Activated T-cell treated with anti-CD3 and anti-CD28 coated beads, Interleukin-2, amount 50 U/mL, for 4 hours (primary cell): Measurements from ENCODE around the gene SCN1B. TPM values are rescaled to one million over a fixed set of nuclear protein-coding genes. Genes with fewer than 3 reads are reported as not detected.
"Not testable (repeated sequence)": the region's sequence is repeated elsewhere in the genome, so short reads cannot be mapped to it uniquely, and the experiment has no call there.

Experiments used
- ATAC-seq, 2 donors: fragments of 200-7000 bp; cut with Tn5 transposase; one replicate each; pipeline ENCODE4 v1.10.0; 2021
- DNase-seq: peaks from one replicate; pipeline ENCODE4 v3.0.0-alpha.2; 2020
- H3K27me3 Mint-ChIP-seq: one replicate; pipeline ENCODE4 v1.8.0; 2021; ENCODE audit warnings: low read depth, mixed read lengths
- H3K36me3 Mint-ChIP-seq: one replicate; pipeline ENCODE4 v1.8.0; 2022; ENCODE audit warnings: mixed read lengths; ENCODE audit not compliant: insufficient read depth
- H3K4me1 Mint-ChIP-seq: one replicate; pipeline ENCODE4 v1.8.0; 2021; ENCODE audit warnings: low read depth, mixed read lengths
- H3K4me3 Mint-ChIP-seq: one replicate; pipeline ENCODE4 v1.8.0; 2021; ENCODE audit warnings: mild to moderate bottlenecking, moderate library complexity, mixed read lengths
- H3K9me3 Mint-ChIP-seq: one replicate; pipeline ENCODE4 v1.8.0; 2021; ENCODE audit warnings: mixed read lengths
- total RNA-seq, 3 donors: library from RNA; stranded (reverse); gene quantifications; one replicate each; pipeline ENCODE4 v1.2.1, GENCODE V29; 2021

SCN1B gene
- total RNA-seq, 3 donors from 2014 or later, result 1.1 to 2.3 (median 1.2) TPM

DNA sequence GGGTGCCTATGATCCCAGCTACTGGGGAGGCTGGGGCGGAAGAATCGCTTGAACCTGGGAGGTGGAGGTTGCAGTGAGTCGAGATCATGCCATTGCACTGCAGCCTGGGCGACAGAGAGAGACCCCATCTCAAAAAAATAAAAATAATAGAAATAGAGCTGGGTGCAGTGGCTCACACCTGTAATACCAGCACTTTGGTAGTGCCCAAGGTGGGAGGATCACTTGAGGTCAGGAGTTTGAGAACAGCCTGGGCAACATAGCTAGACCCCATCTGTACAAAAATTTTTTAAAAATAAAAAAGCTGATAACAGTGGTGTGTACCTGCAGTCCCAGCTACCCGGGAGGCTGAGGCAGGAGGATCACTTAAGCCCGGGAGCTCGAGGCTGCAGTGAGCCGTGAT is 22.8 kb upstream of the SCN1B start:
- Mint-ChIP-seq H3K4me1 (peaks cover 58% of the 10 kb centered on the region), H3K36me3 (peaks cover 14% of the 10 kb centered on the region)
- not testable (repeated sequence) for ATAC-seq, DNase-seq, H3K9me3 Mint-ChIP-seq, H3K27me3 Mint-ChIP-seq, H3K4me3 Mint-ChIP-seq

DNA sequence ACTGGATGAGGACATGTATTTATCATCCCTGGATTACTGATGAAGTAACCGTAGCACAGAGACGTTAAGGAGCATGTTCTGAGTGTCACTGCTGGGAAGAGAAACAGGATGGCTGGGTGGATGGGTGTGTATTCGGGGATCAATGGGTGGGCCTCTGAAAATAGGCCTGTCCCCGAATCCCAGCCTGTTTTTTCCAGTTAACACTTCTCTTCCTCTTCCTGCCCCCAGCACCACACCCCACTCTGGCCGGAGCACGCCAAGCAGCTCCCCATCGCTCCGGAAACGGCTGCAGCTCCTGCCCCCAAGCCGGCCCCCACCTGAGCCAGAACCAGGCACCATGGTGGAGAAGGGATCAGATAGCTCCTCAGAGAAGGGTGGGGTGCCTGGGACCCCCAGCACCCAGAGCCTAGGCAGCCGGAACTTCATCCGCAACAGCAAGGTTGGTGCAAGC is 21.4 kb upstream of the SCN1B start:
- DNase-seq (no peak), ATAC-seq (no peak)
- Mint-ChIP-seq H3K4me3 (no peak overlapping the region), H3K27me3 (no peaks in the 10 kb centered on the region), H3K9me3 (no peaks in the 10 kb centered on the region), H3K36me3 (peaks cover 14% of the 10 kb centered on the region), H3K4me1 (peaks cover 59% of the 10 kb centered on the region)

DNA sequence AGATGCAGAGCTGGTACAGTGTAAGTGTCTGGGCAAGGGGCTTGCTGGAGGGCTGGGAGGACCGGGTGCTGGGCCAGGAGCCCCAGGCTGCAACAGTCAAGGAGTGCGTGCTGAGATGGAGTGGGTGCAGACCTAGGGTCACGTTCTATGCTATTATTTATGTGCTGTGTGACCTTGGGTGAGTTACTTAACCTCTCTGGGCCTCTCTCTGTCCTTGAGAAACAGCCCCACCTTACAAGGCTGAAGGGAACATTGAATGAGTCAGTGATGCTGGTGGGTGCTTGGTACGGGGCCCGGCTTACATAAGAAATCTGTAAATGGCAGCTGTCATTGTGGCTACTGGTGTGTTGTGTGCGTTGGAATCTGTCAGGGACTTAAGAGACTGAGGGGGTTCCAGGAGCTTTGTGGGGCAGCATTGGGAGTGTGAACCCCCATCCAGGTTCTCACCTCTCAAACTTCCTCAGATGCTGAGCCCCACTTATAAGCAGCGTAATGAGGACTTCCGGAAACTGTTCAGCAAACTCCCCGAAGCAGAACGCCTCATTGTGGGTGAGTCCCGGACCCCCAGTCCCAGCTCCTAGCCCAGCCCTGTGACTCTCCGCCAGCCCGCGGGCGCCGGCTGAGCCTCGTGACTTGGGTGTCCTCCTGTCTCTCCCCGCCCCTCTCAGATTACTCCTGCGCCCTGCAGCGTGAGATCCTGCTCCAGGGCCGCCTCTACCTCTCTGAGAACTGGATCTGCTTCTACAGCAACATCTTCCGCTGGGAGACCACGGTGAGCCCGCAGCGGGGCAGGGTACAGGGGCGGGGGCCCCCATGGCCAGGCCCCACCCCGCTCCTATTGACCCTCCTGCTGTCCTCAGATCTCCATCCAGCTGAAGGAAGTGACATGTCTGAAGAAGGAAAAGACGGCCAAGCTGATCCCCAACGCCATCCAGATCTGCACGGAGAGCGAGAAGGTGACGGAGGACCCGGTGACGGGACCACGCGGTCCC is 20.6 kb upstream of the SCN1B start:
- Mint-ChIP-seq H3K36me3 (peaks cover 19% of the 10 kb centered on the region), H3K27me3 (no peaks in the 10 kb centered on the region), H3K4me3 (no peak overlapping the region), H3K9me3 (no peaks in the 10 kb centered on the region), H3K4me1 (peaks cover 61% of the 10 kb centered on the region)
- DNase-seq, result no peak
- no peak for ATAC-seq

DNA sequence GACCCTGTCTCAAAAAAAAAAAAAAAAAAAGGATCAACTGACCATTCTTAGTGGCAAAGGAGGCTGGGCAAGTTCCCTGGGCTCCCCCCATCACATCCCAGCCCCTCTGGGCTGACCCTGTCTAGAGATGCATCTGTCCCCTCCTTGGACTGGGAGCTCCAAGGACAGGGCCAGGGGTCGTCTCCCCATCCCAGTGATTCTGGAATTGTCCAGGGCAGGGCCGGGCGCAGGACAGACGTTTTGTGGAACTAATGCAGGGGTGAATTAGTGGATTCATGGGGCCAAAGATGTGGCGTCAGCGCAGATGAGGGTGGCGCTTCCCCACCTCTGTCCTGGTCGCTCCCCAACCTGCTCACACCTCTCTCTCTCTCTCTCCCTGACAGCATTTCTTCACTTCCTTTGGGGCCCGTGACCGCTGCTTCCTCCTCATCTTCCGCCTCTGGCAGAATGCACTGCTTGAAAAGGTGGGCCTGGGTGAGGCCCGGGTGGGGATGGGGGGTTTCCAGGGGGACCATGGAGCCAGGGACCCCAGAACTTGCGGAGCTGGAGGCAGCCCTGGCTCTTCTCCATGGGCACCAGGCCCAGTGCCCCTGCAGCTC is 19.1 kb upstream of the SCN1B start:
- H3K36me3 Mint-ChIP-seq, result peaks cover 24% of the 10 kb centered on the region
- DNase-seq (no peak), ATAC-seq (no peak)
- peaks cover 64% of the 10 kb centered on the region for H3K4me1 Mint-ChIP-seq
- H3K4me3 Mint-ChIP-seq, result no peak overlapping the region
- no peaks in the 10 kb centered on the region for H3K9me3 Mint-ChIP-seq
- H3K27me3 Mint-ChIP-seq, result no peaks in the 10 kb centered on the region

DNA sequence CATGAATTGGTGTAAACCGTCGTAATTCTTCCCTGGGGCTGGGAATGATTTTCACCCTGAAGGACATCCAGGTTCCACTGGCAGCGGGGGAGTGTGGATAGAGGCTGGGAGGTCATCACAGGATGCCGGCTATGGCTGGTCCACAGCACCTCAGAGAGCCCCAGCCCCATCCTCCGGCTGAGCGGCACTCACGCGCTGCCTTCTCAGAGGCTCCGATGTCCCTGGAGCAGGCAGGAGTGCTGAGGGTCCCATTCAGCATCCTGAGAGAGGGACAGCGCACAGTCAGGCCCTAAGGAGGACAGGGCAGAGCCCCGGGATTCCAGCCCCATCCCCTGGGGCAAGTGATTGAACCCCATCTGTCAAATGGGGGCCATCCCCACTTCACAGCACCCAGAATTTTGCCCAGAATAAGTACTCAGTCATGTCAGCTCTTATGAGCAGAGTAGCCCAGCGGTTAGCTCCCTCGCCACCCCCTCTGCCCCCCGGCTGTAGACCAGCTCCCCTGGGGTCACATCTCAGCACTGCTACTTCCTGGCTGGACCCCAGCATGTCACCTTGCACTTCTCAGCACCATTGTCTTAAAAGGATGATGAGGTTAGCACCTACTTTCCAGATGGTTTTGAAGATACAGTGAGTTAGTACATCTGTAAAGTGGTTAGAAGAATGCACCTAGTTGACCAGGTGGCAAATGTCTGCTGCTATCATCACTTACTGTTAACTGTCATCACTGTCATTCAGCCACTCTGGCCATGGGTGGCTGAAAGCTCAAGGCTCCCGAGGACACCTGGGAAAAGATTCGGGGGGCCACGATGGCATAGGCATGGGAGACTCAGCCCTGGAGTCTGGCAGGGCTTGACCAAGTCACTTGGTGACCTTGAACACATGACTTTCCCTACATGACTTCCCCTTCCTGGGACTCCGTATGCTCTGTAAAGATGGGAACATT is 18.3 kb upstream of the SCN1B start:
- Mint-ChIP-seq H3K36me3 (peaks cover 20% of the 10 kb centered on the region), H3K9me3 (no peaks in the 10 kb centered on the region), H3K4me1 (peaks cover 61% of the 10 kb centered on the region), H3K4me3 (no peak overlapping the region), H3K27me3 (no peaks in the 10 kb centered on the region)
- ATAC-seq, result no peak
- no peak for DNase-seq

DNA sequence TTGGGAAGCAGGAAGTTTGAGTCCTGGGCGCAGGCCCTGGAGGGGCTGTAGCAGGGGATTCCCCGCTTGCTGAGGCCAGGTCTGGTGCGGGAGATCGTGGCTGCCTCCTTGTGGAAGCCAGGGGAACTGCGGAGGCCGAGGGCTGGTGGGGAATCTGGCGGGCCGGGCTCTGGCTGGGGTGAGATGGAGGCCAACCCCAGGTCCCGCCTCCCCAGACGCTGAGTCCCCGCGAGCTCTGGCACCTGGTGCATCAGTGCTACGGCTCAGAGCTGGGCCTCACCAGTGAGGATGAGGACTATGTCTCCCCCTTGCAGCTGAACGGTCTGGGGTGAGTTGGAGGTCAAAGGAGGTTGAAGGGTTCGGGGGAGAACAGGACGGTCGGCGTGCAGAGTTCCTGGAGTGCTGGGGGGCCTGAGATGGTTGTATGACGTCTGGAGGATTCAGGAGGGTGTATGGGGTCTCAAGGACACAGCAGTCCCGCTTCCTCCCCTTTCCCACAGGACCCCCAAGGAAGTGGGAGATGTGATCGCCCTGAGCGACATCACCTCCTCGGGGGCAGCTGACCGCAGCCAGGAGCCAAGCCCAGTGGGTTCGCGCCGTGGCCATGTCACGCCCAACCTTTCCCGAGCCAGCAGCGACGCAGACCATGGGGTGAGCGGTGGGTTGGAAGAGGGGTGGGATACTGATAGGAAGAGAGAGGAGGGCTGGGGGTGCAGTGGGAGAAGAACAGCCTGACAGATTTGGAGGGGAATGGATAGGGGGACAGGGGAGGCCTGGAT is 17.0 kb upstream of the SCN1B start:
- peak overlapping the region; percentile 74 for H3K4me3 Mint-ChIP-seq
- H3K27me3 Mint-ChIP-seq, result no peaks in the 10 kb centered on the region
- peaks cover 66% of the 10 kb centered on the region for H3K4me1 Mint-ChIP-seq
- no peaks in the 10 kb centered on the region for H3K9me3 Mint-ChIP-seq
- peaks cover 29% of the 10 kb centered on the region for H3K36me3 Mint-ChIP-seq
- peak; percentile 81 for DNase-seq
- ATAC-seq, result peak; percentile 84 to 87

- H3K36me3 Mint-ChIP-seq, result peaks cover 36% of the 10 kb centered on the region
- H3K9me3 Mint-ChIP-seq, result no peaks in the 10 kb centered on the region
- H3K4me3 Mint-ChIP-seq, result peak overlapping the region; percentile 74
- peaks cover 66% of the 10 kb centered on the region for H3K4me1 Mint-ChIP-seq
- peak; percentile 10 to 29 for ATAC-seq
- peak; percentile 37 for DNase-seq
- no peaks in the 10 kb centered on the region for H3K27me3 Mint-ChIP-seq
Measured at GRCh38 chr19:35013820-35014754, 16.2 kb upstream of the SCN1B start.

- Mint-ChIP-seq H3K36me3 (peaks cover 39% of the 10 kb centered on the region), H3K4me1 (peaks cover 61% of the 10 kb centered on the region)
- not testable (repeated sequence) for H3K9me3 Mint-ChIP-seq, DNase-seq, H3K27me3 Mint-ChIP-seq, ATAC-seq, H3K4me3 Mint-ChIP-seq
Measured at GRCh38 chr19:35014774-35015173, 15.5 kb upstream of the SCN1B start.

GRCh38 chr19:35015270-35015953 is 14.9 kb upstream of the SCN1B start:
- Mint-ChIP-seq H3K4me3 (no peak overlapping the region), H3K9me3 (no peaks in the 10 kb centered on the region), H3K4me1 (peaks cover 58% of the 10 kb centered on the region), H3K27me3 (no peaks in the 10 kb centered on the region), H3K36me3 (peaks cover 37% of the 10 kb centered on the region)
- ATAC-seq, result no peak
- no peak for DNase-seq

DNA sequence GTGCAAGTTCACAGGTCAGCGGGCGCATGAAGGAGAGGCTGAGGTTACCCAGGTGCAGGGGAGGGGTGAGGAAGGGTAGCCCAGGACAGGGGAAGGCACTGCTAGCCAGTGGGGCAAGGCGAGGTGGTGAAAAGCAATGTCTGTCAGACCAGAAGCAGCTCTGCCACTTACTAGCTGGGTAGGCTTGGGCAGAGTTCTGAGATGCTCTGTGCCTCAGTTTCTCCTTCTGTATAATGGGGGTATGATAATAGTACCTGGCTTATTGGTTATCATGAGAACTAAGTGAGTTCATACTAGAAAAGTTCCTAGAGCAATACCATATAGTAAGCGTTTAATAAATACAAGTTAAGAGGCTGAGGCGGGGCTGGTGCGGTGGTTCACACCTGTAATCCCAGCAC is 14.3 kb upstream of the SCN1B start:
- Mint-ChIP-seq H3K36me3 (peaks cover 38% of the 10 kb centered on the region), H3K4me1 (peaks cover 53% of the 10 kb centered on the region), H3K4me3 (no peak overlapping the region), H3K27me3 (no peaks in the 10 kb centered on the region), H3K9me3 (no peaks in the 10 kb centered on the region)
- DNase-seq (no peak), ATAC-seq (no peak)

GRCh38 chr19:35017507-35017906 is 12.8 kb upstream of the SCN1B start:
- peaks cover 46% of the 10 kb centered on the region for H3K36me3 Mint-ChIP-seq
- H3K4me3 Mint-ChIP-seq, result no peak overlapping the region
- DNase-seq, result no peak
- H3K27me3 Mint-ChIP-seq, result no peaks in the 10 kb centered on the region
- no peaks in the 10 kb centered on the region for H3K9me3 Mint-ChIP-seq
- ATAC-seq, result no peak
- peaks cover 37% of the 10 kb centered on the region for H3K4me1 Mint-ChIP-seq

- Mint-ChIP-seq H3K4me1 (peaks cover 29% of the 10 kb centered on the region), H3K4me3 (no peak overlapping the region), H3K9me3 (no peaks in the 10 kb centered on the region), H3K27me3 (no peaks in the 10 kb centered on the region), H3K36me3 (peaks cover 46% of the 10 kb centered on the region)
- ATAC-seq (no peak), DNase-seq (no peak)
Measured at GRCh38 chr19:35018379-35018778, 11.9 kb upstream of the SCN1B start.
